Parathyroid adenoma (tissue), 2 donors: ENCODE data around the gene NOL4L.

Experiments used
- H2AFZ ChIP-seq: fragments of 300-600 bp; sonication (generic); one replicate; pipeline ENCODE4 v1.7.0; 2017; ENCODE audit warnings: antibody characterized with exemption, mild to moderate bottlenecking
- H3K27ac ChIP-seq: fragments of 300-600 bp; sonication (generic); one replicate; pipeline ENCODE4 v1.7.0; 2017
- H3K27me3 ChIP-seq: fragments of 300-600 bp; sonication (generic); one replicate; pipeline ENCODE4 v1.7.0; 2017; ENCODE audit warnings: low read length; ENCODE audit not compliant: control insufficient read depth, insufficient read depth
- H3K36me3 ChIP-seq: fragments of 300-600 bp; sonication (generic); one replicate; pipeline ENCODE4 v1.7.0; 2017; ENCODE audit warnings: low read length; ENCODE audit not compliant: control insufficient read depth, insufficient read depth
- H3K4me1 ChIP-seq: fragments of 300-600 bp; sonication (generic); one replicate; pipeline ENCODE4 v1.7.0; 2017; ENCODE audit warnings: control low read depth
- H3K4me2 ChIP-seq: fragments of 300-600 bp; sonication (generic); one replicate; pipeline ENCODE4 v1.7.0; 2017; ENCODE audit warnings: low read length
- H3K4me3 ChIP-seq: fragments of 300-600 bp; sonication (generic); one replicate; pipeline ENCODE4 v1.7.0; 2017; ENCODE audit warnings: low read depth, low read length
- H3K79me2 ChIP-seq: fragments of 300-600 bp; sonication (generic); one replicate; pipeline ENCODE4 v1.7.0; 2017; ENCODE audit warnings: control low read depth
- H3K9ac ChIP-seq: fragments of 300-600 bp; sonication (generic); one replicate; pipeline ENCODE4 v1.7.0; 2017; ENCODE audit warnings: mild to moderate bottlenecking
- H3K9me3 ChIP-seq: fragments of 300-600 bp; sonication (generic); one replicate; pipeline ENCODE4 v1.7.0; 2017; ENCODE audit warnings: low read length; ENCODE audit not compliant: control insufficient read depth
- CTCF ChIP-seq: fragments of 300-600 bp; sonication (generic); IDR thresholded peaks from one replicate; pipeline ENCODE4 v1.7.0; 2017; ENCODE audit warnings: antibody characterized with exemption, mild to moderate bottlenecking
- donor health status: primary hyperparathyroidism.

Gene NOL4L

GRCh38 chr20:32449057-32449889, 135.9 kb downstream of the NOL4L start:
- Histone ChIP-seq H3K79me2 (no peaks in the 10 kb centered on the region), H3K27ac (no peak overlapping the region), H3K27me3 (no peaks in the 10 kb centered on the region), H3K4me1 (peaks cover 4% of the 10 kb centered on the region), H3K36me3 (no peaks in the 10 kb centered on the region), H3K4me3 (no peak overlapping the region), H3K9me3 (no peaks in the 10 kb centered on the region), H3K4me2 (no peak overlapping the region), H3K9ac (no peak overlapping the region), H2AFZ (no peak overlapping the region)
- no peak for TF ChIP-seq CTCF

GRCh38 chr20:32448306-32449056, 136.7 kb downstream of the NOL4L start:
- no peak for TF ChIP-seq CTCF
- Histone ChIP-seq H2AFZ (no peak overlapping the region), H3K4me3 (no peak overlapping the region), H3K4me1 (peaks cover 4% of the 10 kb centered on the region), H3K9me3 (no peaks in the 10 kb centered on the region), H3K79me2 (no peaks in the 10 kb centered on the region), H3K27ac (no peak overlapping the region), H3K36me3 (no peaks in the 10 kb centered on the region), H3K4me2 (no peak overlapping the region), H3K9ac (no peak overlapping the region), H3K27me3 (no peaks in the 10 kb centered on the region)

- H3K4me1 ChIP-seq = peaks cover 4% of the 10 kb centered on the region
- H3K4me3 ChIP-seq = no peak overlapping the region
- H2AFZ ChIP-seq = no peak overlapping the region
- H3K36me3 ChIP-seq = no peaks in the 10 kb centered on the region
- no peaks in the 10 kb centered on the region for H3K27me3 ChIP-seq
- no peak overlapping the region for H3K9ac ChIP-seq
- H3K9me3 ChIP-seq = no peaks in the 10 kb centered on the region
- H3K4me2 ChIP-seq = no peak overlapping the region
- no peaks in the 10 kb centered on the region for H3K79me2 ChIP-seq
- no peak for TF ChIP-seq CTCF
- H3K27ac ChIP-seq = no peak overlapping the region
Observed at GRCh38 chr20:32447136-32448027, 137.8 kb downstream of the NOL4L start.

GRCh38 chr20:32446301-32447100, 138.6 kb downstream of the NOL4L start:
- Histone ChIP-seq H3K4me2 (no peak overlapping the region), H3K27ac (no peak overlapping the region), H3K4me1 (peaks cover 4% of the 10 kb centered on the region), H3K9me3 (no peaks in the 10 kb centered on the region), H3K9ac (no peak overlapping the region), H3K27me3 (no peaks in the 10 kb centered on the region), H3K4me3 (no peak overlapping the region), H2AFZ (no peak overlapping the region), H3K79me2 (no peaks in the 10 kb centered on the region), H3K36me3 (no peaks in the 10 kb centered on the region)
- no peak for TF ChIP-seq CTCF
